ENCODE measurements around the gene MYO3B.

MYO3B gene

DNA sequence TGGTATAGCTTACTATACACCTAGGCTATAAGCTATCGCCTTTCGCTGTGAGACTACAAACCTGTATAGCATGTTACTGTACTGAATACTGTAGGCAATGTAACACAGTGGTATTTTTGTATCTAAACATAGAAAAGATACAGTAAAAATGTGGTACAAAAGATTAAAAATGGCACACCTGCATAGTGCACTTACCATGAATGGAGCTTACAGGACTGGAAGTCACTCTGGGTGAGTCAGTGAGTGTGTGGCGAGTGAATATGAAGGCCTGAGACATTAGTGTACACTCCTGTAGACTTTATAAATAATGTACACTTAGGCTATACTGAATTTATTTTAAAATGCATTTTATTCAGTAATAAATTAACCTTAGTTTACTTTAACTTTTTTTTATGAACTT is 279.0 kb downstream of the MYO3B start:
- TF ChIP-seq CTCF (IDR thresholded peaks at IDR 0.05; ENCODE audit: low read length, missing control alignments) = no peak
- no peak overlapping the region for H3K4me3 ChIP-seq (replicated peaks; ENCODE audit: low read depth, low read length)
- no peak for DNase-seq (ENCODE audit: low read depth)

DNA sequence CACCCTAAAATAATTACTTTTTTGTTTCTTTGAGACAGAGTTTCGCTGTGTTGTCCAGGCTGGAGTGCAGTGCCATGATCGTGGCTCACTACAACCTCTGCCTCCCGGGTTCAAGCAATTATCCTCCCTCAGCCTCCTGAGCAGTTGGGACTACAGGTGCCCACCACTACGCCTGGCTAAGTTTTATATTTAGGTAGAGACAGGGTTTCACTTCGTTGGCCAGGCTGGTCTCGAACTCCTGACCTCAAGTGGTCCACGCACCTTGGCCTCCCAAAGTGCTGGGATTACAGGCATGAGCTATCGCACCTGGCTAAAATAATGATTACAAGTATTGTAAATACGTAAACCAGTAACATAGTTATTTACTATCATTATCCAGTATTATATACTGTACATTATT is 279.8 kb downstream of the MYO3B start:
- H3K4me3 ChIP-seq (replicated peaks; ENCODE audit: low read depth, low read length) = no peak overlapping the region
- TF ChIP-seq CTCF (IDR thresholded peaks at IDR 0.05; ENCODE audit: low read length, missing control alignments) = no peak
- no peak for DNase-seq (ENCODE audit: low read depth)

GRCh38 chr2:170461889-170462288 is 283.9 kb downstream of the MYO3B start:
- H3K4me3 ChIP-seq (replicated peaks; ENCODE audit: low read depth, low read length) = no peak overlapping the region
- no peak for DNase-seq (ENCODE audit: low read depth)
- TF ChIP-seq CTCF (IDR thresholded peaks at IDR 0.05; ENCODE audit: low read length, missing control alignments) = no peak

DNA sequence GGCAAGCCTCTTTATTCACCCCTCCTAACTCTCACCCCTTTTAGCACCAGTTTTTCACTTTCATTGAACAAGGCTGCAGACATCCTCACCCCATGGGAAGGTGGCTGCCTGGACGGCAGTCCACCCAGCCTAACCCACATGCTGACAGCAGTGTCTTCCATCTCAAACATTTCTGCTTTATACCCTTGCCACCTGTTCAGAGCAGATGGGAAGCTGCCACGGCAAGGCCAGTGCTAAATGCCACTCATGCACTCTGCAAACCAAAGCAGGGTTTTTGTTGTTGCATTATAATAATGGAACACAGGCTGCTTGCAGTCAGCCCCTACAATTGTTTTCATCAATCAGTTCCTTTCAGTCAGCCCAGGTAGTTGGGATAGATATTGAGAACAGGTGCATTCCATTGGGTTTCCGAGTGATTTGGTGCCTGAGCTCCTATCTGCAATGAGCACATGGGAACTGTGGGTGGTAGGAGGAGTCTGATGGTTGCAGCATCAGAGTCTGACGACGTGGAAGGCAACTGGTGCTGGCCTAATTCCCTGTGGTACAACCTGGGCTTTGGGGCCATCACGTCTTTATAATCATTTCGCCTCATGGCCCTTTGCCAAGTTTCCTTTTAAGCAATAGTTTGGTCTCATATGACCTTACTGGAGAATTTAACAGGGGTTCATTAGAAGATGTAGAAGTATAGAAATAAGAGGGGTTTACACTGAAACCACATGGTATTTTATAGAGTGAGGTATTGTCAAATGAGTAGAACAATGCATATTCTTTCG is 284.7 kb downstream of the MYO3B start:
- TF ChIP-seq CTCF (IDR thresholded peaks at IDR 0.05; ENCODE audit: low read length, missing control alignments) = no peak
- no peak for DNase-seq (ENCODE audit: low read depth)

GRCh38 chr2:170463206-170463537 is 285.2 kb downstream of the MYO3B start:
- TF ChIP-seq CTCF (IDR thresholded peaks at IDR 0.05; ENCODE audit: low read length, missing control alignments) = no peak
- no peak overlapping the region for H3K4me3 ChIP-seq (replicated peaks; ENCODE audit: low read depth, low read length)
- DNase-seq (ENCODE audit: low read depth) = no peak

More for the DNA sequence above, 284.7 kb downstream of the MYO3B start:
- no peak overlapping the region for H3K4me3 ChIP-seq (replicated peaks; ENCODE audit: low read depth, low read length)

GRCh38 chr2:170464268-170464667 is 286.3 kb downstream of the MYO3B start:
- DNase-seq (ENCODE audit: low read depth) = no peak
- H3K4me3 ChIP-seq (replicated peaks; ENCODE audit: low read depth, low read length) = no peak overlapping the region
- TF ChIP-seq CTCF (IDR thresholded peaks at IDR 0.05; ENCODE audit: low read length, missing control alignments) = no peak

DNA sequence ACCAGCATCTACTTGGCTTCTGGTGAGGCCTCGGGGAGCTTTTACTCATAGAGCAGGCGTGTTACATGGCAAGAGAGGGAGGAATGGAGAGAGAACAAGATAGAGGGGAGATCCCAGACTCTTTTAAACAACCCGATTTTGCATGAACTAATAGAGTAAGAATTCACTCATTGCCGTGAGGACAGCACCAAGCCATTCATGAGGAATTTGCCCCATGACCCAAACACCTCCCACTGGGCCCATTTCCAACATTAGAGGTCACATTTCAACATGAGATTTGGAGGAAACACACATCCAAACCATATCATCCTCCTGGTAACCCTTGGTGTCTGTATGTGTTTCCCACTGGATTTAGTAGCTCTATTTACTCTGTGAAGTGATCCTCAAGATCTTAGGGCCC is 287.3 kb downstream of the MYO3B start:
- no peak overlapping the region for H3K4me3 ChIP-seq (replicated peaks; ENCODE audit: low read depth, low read length)
- DNase-seq (ENCODE audit: low read depth) = peak; percentile 1
- TF ChIP-seq CTCF (IDR thresholded peaks at IDR 0.05; ENCODE audit: low read length, missing control alignments) = no peak
